Thyroid gland (tissue), 4 donors: Measurements from ENCODE around the gene MICAL3.

ENCODE experiments used
- CTCF ChIP-seq, 6 experiments: fragments of 200-600 bp in 3 of 6; fragments of 450-650 bp in 3 of 6; sonication (generic) in 3 of 6; IDR thresholded peaks; one replicate each; pipeline ENCODE4 v1.5.1; 2016 to 2019; ENCODE audit warnings: antibody characterized with exemption in 6 of 6, mild to moderate bottlenecking in 2 of 6, inconsistent platforms in 1 of 6, moderate library complexity in 1 of 6
- POLR2A ChIP-seq, 2 donors: fragments of 450-650 bp; IDR thresholded peaks; one replicate each; pipeline ENCODE4 v1.6.1; 2017; ENCODE audit warnings: antibody characterized with exemption in 2 of 2, mild to moderate bottlenecking in 2 of 2, moderate library complexity in 1 of 2

GRCh38 chr22:17796695-17797094 lies 227.7 kb downstream of the MICAL3 start:
- TF ChIP-seq CTCF (IDR thresholded peaks at IDR 0.05) (no peak), POLR2A (IDR thresholded peaks at IDR 0.05) (no peak)
